Loucy (cell line): ENCODE data around the gene MCM3AP.

Source experiments
- H2AFZ ChIP-seq: fragments of 200-600 bp; sonication (generic); 2 replicates; pipeline ENCODE4 v1.6.0; 2016; ENCODE audit warnings: antibody characterized with exemption, mild to moderate bottlenecking, low read length, moderate library complexity
- H3F3A ChIP-seq: fragments of 200-600 bp; 2 replicates; pipeline ENCODE4 v1.6.0; 2016; ENCODE audit warnings: antibody characterized with exemption, low read depth, mild to moderate bottlenecking
- H3K27me3 ChIP-seq: fragments of 200-600 bp; sonication (generic); 2 replicates; pipeline ENCODE4 v1.6.1; 2014; ENCODE audit warnings: low read length, mild to moderate bottlenecking; ENCODE audit not compliant: insufficient read depth, poor library complexity, severe bottlenecking
- H3K36me3 ChIP-seq: fragments of 200-600 bp; sonication (generic); 2 replicates; pipeline ENCODE4 v1.6.1; 2016; ENCODE audit warnings: low read length; ENCODE audit not compliant: insufficient read depth
- H3K4me1 ChIP-seq: fragments of 200-600 bp; sonication (generic); 2 replicates; pipeline ENCODE4 v1.5.1; 2014; ENCODE audit warnings: low read length, mild to moderate bottlenecking; ENCODE audit not compliant: insufficient read depth, poor library complexity, severe bottlenecking
- H3K4me2 ChIP-seq: fragments of 200-600 bp; sonication (generic); 2 replicates; pipeline ENCODE4 v1.6.0; 2014; ENCODE audit warnings: antibody characterized with exemption, low read length, low read depth, mild to moderate bottlenecking; ENCODE audit not compliant: poor library complexity, severe bottlenecking
- H3K4me3 ChIP-seq: fragments of 200-600 bp; sonication (generic); 2 replicates; pipeline ENCODE4 v1.5.1; 2014; ENCODE audit warnings: low read length, mild to moderate bottlenecking, mixed read lengths; ENCODE audit not compliant: poor library complexity, severe bottlenecking
- H3K79me2 ChIP-seq: fragments of 200-600 bp; sonication (generic); 2 replicates; pipeline ENCODE4 v1.6.1; 2014; ENCODE audit warnings: low read length; ENCODE audit not compliant: insufficient read depth
- H3K9ac ChIP-seq: fragments of 200-600 bp; sonication (generic); 2 replicates; pipeline ENCODE4 v1.6.0; 2014; ENCODE audit warnings: mild to moderate bottlenecking, low read depth, low read length, moderate library complexity; ENCODE audit not compliant: poor library complexity, severe bottlenecking
- H3K9me2 ChIP-seq: fragments of 200-600 bp; sonication (generic); replicated peaks from 2 replicates; pipeline ENCODE4 v1.6.1; 2016; ENCODE audit warnings: low read depth, low read length, mixed read lengths
- H3K9me3 ChIP-seq: fragments of 200-600 bp; sonication (generic); 2 replicates; pipeline ENCODE4 v1.6.1; 2014; ENCODE audit warnings: mild to moderate bottlenecking, antibody characterized with exemption, low read length, low read depth; ENCODE audit not compliant: insufficient read depth
- H4K20me1 ChIP-seq: fragments of 200-600 bp; sonication (generic); 2 replicates; pipeline ENCODE4 v1.6.0; 2014; ENCODE audit warnings: antibody characterized with exemption, low read length, mild to moderate bottlenecking; ENCODE audit not compliant: insufficient read depth, poor library complexity, severe bottlenecking
- CTCF ChIP-seq: fragments of 200-600 bp; sonication (generic); conservative IDR thresholded peaks from 2 replicates; pipeline ENCODE4 v1.5.1; 2014; ENCODE audit warnings: mild to moderate bottlenecking, antibody characterized with exemption, low read length
- EZH2phosphoT487 ChIP-seq: fragments of 200-600 bp; IDR thresholded peaks from 2 replicates; pipeline ENCODE4 v1.6.1; 2018; ENCODE audit warnings: antibody characterized with exemption, mild to moderate bottlenecking, moderate library complexity, borderline replicate concordance

The MCM3AP gene

GRCh38 chr21:46316708-46317324 lies 31.4 kb upstream of the MCM3AP start:
- TF ChIP-seq CTCF: no peak
- no peak for TF ChIP-seq EZH2phosphoT487
- Histone ChIP-seq H4K20me1 (peaks cover 8% of the 10 kb centered on the region), H3K9ac (no peak overlapping the region), H3F3A (peaks cover 12% of the 10 kb centered on the region), H3K4me2 (no peak overlapping the region), H3K4me3 (no peak overlapping the region), H3K9me2 (no peaks in the 10 kb centered on the region), H3K9me3 (no peaks in the 10 kb centered on the region), H3K36me3 (no peaks in the 10 kb centered on the region), H2AFZ (no peak overlapping the region), H3K79me2 (peaks cover 36% of the 10 kb centered on the region), H3K27me3 (no peaks in the 10 kb centered on the region), H3K4me1 (peaks cover 36% of the 10 kb centered on the region)

DNA sequence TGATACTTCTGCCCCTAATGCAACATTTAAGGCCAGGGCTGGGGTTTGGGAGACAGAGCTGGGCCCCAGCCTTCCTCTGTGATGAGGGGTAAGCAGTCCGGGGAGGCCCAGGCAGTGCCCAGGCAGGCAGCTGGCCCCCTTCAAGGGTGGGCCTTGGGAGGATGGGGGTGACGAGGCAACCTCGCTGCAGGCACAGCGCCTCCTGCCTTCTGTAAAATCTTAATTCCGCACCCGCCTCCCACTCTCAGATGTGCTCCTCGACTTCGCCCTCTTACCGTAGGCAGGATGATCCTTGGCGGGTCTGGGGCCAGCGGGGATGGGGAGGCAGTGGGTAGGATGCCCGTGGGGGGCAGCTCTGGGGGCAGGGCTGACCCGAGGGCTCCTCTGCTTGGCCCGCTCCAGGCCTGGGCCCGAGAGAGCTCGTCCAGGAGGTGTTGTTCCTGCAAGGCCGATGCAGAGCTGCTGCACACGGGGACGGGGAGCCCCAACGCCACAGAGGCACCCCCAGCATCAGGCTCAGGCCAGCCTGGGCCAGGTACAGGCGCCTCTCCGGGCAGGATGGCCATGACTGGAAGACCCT lies 29.1 kb upstream of the MCM3AP start:
- peaks cover 19% of the 10 kb centered on the region for H3K4me1 ChIP-seq
- TF ChIP-seq EZH2phosphoT487 (no peak), CTCF (no peak)
- no peaks in the 10 kb centered on the region for H3K9me3 ChIP-seq
- H2AFZ ChIP-seq: no peak overlapping the region
- H4K20me1 ChIP-seq: no peaks in the 10 kb centered on the region
- no peaks in the 10 kb centered on the region for H3K36me3 ChIP-seq
- no peak overlapping the region for H3K4me2 ChIP-seq
- no peak overlapping the region for H3K4me3 ChIP-seq
- H3K9me2 ChIP-seq: no peaks in the 10 kb centered on the region
- no peak overlapping the region for H3K9ac ChIP-seq
- peaks cover 22% of the 10 kb centered on the region for H3K79me2 ChIP-seq
- no peaks in the 10 kb centered on the region for H3F3A ChIP-seq
- H3K27me3 ChIP-seq: no peaks in the 10 kb centered on the region

GRCh38 chr21:46312949-46313348 lies 27.5 kb upstream of the MCM3AP start:
- Histone ChIP-seq H3K4me3 (no peak overlapping the region), H4K20me1 (no peaks in the 10 kb centered on the region), H3K9ac (no peak overlapping the region), H3K79me2 (peaks cover 7% of the 10 kb centered on the region; the same call in 1 of the 2 replicates), H3K4me2 (no peak overlapping the region), H2AFZ (no peak overlapping the region), H3K9me3 (no peaks in the 10 kb centered on the region), H3K4me1 (peaks cover 10% of the 10 kb centered on the region), H3K27me3 (no peaks in the 10 kb centered on the region), H3F3A (no peaks in the 10 kb centered on the region), H3K9me2 (no peaks in the 10 kb centered on the region), H3K36me3 (no peaks in the 10 kb centered on the region; the same call in 1 of the 2 replicates)
- TF ChIP-seq EZH2phosphoT487 (no peak), CTCF (no peak)
